Measurements from ENCODE around the gene PDZD4.

GRCh38 chrX:153848325-153848724, 18.0 kb upstream of the PDZD4 start:
- TF ChIP-seq EZH2 (IDR thresholded peaks at IDR 0.05; ENCODE audit: low read depth, unreplicated experiment) (no peak), POLR2AphosphoS5 (IDR thresholded peaks at IDR 0.05; ENCODE audit: low read depth) (no peak), STAT1 (IDR thresholded peaks at IDR 0.05; ENCODE audit: unreplicated experiment) (no peak), CTCF (conservative IDR thresholded peaks at IDR 0.05; ENCODE audit: low read depth in 2 of 2) (no peak), CREB1 (CRISPR knock-in tag; IDR thresholded peaks at IDR 0.05; ENCODE audit: low read depth) (no peak), EZH2phosphoT487 (IDR thresholded peaks at IDR 0.05; ENCODE audit: unreplicated experiment) (no peak), REST (IDR thresholded peaks at IDR 0.05; ENCODE audit: unreplicated experiment) (no peak), JUNB (IDR thresholded peaks at IDR 0.05; ENCODE audit: unreplicated experiment) (no peak), ZNF114 (CRISPR knock-in tag; IDR thresholded peaks at IDR 0.05) (no peak), ETS1 (IDR thresholded peaks at IDR 0.05) (no peak)

Measured in GM23338 (cell line).